K562 (cell line): ENCODE results near the gene TCFL5. TPM values are rescaled to one million over a fixed set of nuclear protein-coding genes. Genes with fewer than 3 reads are reported as not detected.

Experiments used
- ATAC-seq: fragments of 200-7000 bp; cut with Tn5 transposase; 3 replicates; pipeline ENCODE4 v1.9.1; 2020; ENCODE audit warnings: moderate library complexity
- BruUV-seq: library from RNA; stranded (reverse); fragments of 400-500 nt; replicated peaks from 2 replicates; lab custom pipeline; 2021; lab: Mats Ljungman, UMichigan
- CTCF ChIA-PET: fragments of 300-600 bp; formaldehyde crosslinking; extraction: SDS; loops from one replicate; lab custom pipeline; 2021; ENCODE audit warnings: low intra/inter-chr PET ratio; lab: Yijun Ruan, JAX
- POLR2A ChIA-PET: fragments of 300-600, 350-650 bp; sonication (Branson Sonifier 250); formaldehyde crosslinking; extraction: SDS; loops from one replicate; lab custom pipeline; 2021; ENCODE audit warnings: antibody characterized with exemption, inconsistent platforms; lab: Yijun Ruan, JAX
- DNase-seq, 4 experiments: peaks; one replicate each; pipeline versions ENCODE4 v3.0.0 to v3.0.0-alpha.2; 2011 to 2018; ENCODE audit warnings: low spot score in 3 of 4, mixed read lengths in 3 of 4; ENCODE audit errors: extremely low read depth in 1 of 4
- FAIRE-seq: peaks from 2 replicates; lab custom pipeline; 2011; peaks lifted over from hg19 to GRCh38; lab: Jason Lieb, UNC
- H2AFZ ChIP-seq: 2 replicates; pipeline ENCODE4 v1.6.0; 2011; ENCODE audit warnings: low read depth, low read length, control low read depth, inconsistent platforms
- H3K27ac ChIP-seq: fragments of 200-600 bp; 3 replicates; pipeline ENCODE4 v1.8.0; 2011; ENCODE audit warnings: low read depth, mild to moderate bottlenecking, control low read depth, inconsistent platforms, low read length, moderate library complexity, mixed read lengths; ENCODE audit errors: extremely low read depth
- H3K27me3 ChIP-seq, 2 experiments: fragments of 300-600 bp in 1 of 2; 2 replicates in 1 of 2; 3 replicates in 1 of 2; pipeline versions ENCODE4 v1.6.0 to v1.8.0; 2011; ENCODE audit warnings: inconsistent platforms in 2 of 2, low read length in 2 of 2, mild to moderate bottlenecking in 1 of 2, mixed read lengths in 1 of 2, moderate library complexity in 1 of 2; ENCODE audit not compliant: control insufficient read depth in 2 of 2, insufficient read depth in 2 of 2
- H3K36me3 ChIP-seq: fragments of 300-600 bp; 3 replicates; pipeline ENCODE4 v1.8.0; 2011; ENCODE audit warnings: mild to moderate bottlenecking, low read length, inconsistent platforms; ENCODE audit not compliant: control insufficient read depth, insufficient read depth
- H3K4me1 ChIP-seq, 2 experiments: fragments of 200-600 bp in 1 of 2; replicated peaks in 1 of 2; 2 replicates in 1 of 2; 3 replicates in 1 of 2; pipeline versions ENCODE4 v1.5.1 to v1.8.0; 2011; ENCODE audit warnings: inconsistent platforms in 2 of 2, low read length in 2 of 2, mild to moderate bottlenecking in 1 of 2, mixed read lengths in 1 of 2, moderate library complexity in 1 of 2; ENCODE audit not compliant: control insufficient read depth in 2 of 2, insufficient read depth in 2 of 2
- H3K4me2 ChIP-seq: 2 replicates; pipeline ENCODE4 v1.6.1; 2011; ENCODE audit warnings: low read length, control low read depth, inconsistent platforms, mixed read lengths; ENCODE audit not compliant: insufficient read depth
- H3K4me3 ChIP-seq: fragments of 200-600 bp; sonication (generic), shearing (Covaris generic); 2 replicates; pipeline ENCODE4 v1.5.1; 2016; ENCODE audit warnings: control low read depth, inconsistent platforms
- H3K79me2 ChIP-seq: fragments of 200-600 bp; 3 replicates; pipeline ENCODE4 v1.8.0; 2011; ENCODE audit warnings: low read length, inconsistent platforms; ENCODE audit not compliant: control insufficient read depth, insufficient read depth
- H3K9ac ChIP-seq, 2 experiments: 2 replicates each; pipeline versions ENCODE4 v1.6.0 to v1.6.1; 2011; ENCODE audit warnings: low read depth in 2 of 2, low read length in 2 of 2, control low read depth in 1 of 2, inconsistent platforms in 1 of 2, mild to moderate bottlenecking in 1 of 2, mixed read lengths in 1 of 2; ENCODE audit not compliant: insufficient read depth in 1 of 2
- H3K9me1 ChIP-seq: one replicate; pipeline ENCODE4 v1.6.0; 2011; ENCODE audit warnings: inconsistent platforms, mild to moderate bottlenecking, low read length, moderate library complexity; ENCODE audit not compliant: control insufficient read depth, insufficient read depth
- H3K9me3 ChIP-seq: replicated peaks from 2 replicates; pipeline ENCODE4 v1.5.1; 2011; ENCODE audit warnings: low read depth, low read length, inconsistent platforms; ENCODE audit not compliant: control insufficient read depth, insufficient read depth
- H4K20me1 ChIP-seq: replicated peaks from 2 replicates; pipeline ENCODE4 v1.6.1; 2011; ENCODE audit warnings: low read length, inconsistent platforms, mixed read lengths; ENCODE audit not compliant: control insufficient read depth, insufficient read depth
- CBX2 ChIP-seq: fragments of 200-600 bp; sonication (generic); IDR thresholded peaks from one replicate; pipeline ENCODE4 v1.6.1; 2012; ENCODE audit warnings: mild to moderate bottlenecking, low read length, inconsistent platforms; ENCODE audit not compliant: insufficient read depth, poor library complexity, severe bottlenecking
- CHCHD3 ChIP-seq: fragments of 250-450 bp; sonication (Bioruptor Pico); IDR thresholded peaks from 2 replicates; pipeline ENCODE4 v2.1.2; 2022; ENCODE audit warnings: mild to moderate bottlenecking
- JUNB ChIP-seq: fragments of 450-650 bp; formaldehyde crosslinking; conservative IDR thresholded peaks from 2 replicates; pipeline ENCODE4 v1.4.0; 2020; ENCODE audit warnings: mild to moderate bottlenecking
- MECOM ChIP-seq: fragments of 250-450 bp; sonication (Bioruptor Pico); IDR thresholded peaks from 2 replicates; pipeline ENCODE4 v1.8.0; 2022; ENCODE audit warnings: inconsistent platforms
- TBP ChIP-seq: optimal IDR thresholded peaks from 2 replicates; pipeline ENCODE3; 2011; ENCODE audit warnings: low read depth, low read length, improper control_type of control experiment
- ZNF12 ChIP-seq: sonication (generic); formaldehyde crosslinking; IDR thresholded peaks from 2 replicates; pipeline ENCODE4 v1.4.0; 2020; ENCODE audit warnings: mild to moderate bottlenecking, missing genetic modification reagents
- ZNF282 ChIP-seq: sonication (generic); formaldehyde crosslinking; IDR thresholded peaks from 2 replicates; pipeline ENCODE4 v1.8.1; 2023; ENCODE audit warnings: missing genetic modification reagents
- ZNF586 ChIP-seq: fragments of 450-650 bp; formaldehyde crosslinking; conservative IDR thresholded peaks from 2 replicates; pipeline ENCODE4 v1.4.0; 2020; ENCODE audit warnings: mild to moderate bottlenecking, moderate library complexity
- WGBS: fragments of 100-300 bp; shearing (Covaris generic); methylation state at CpG from one replicate; pipeline ENCODE4 v1.1.6; 2016; ENCODE audit warnings: low coverage, mixed read lengths; ENCODE audit not compliant: insufficient coverage; ENCODE audit errors: missing lambda C conversion rate; 5-methylcytosine and 5-hydroxymethylcytosine counted together
- in situ Hi-C: fragments of 300-500 bp; cut with MboI; formaldehyde crosslinking; loops from 4 replicates; pipeline ENCODE4 v1.15.0; 2018; ENCODE audit warnings: inconsistent platforms, mixed read lengths
- intact Hi-C: fragments of 100-400 bp; cut with micrococcal nuclease; formaldehyde crosslinking; loops from 2 replicates; pipeline ENCODE4 v1.14.2; 2022
- polyA plus RNA-seq, 8 experiments: library from polyadenylated mRNA; depleted of rRNA in 4 of 8; stranded (reverse) in 5 of 8; unstranded in 3 of 8; fragments of >200 nt; fragmentation: Nextera tagmentation in 2 of 8; fragmentation: Illumina TruSeq in 1 of 8; extraction: Ambion mirVana in 2 of 8; extraction: Trizol in 1 of 8; gene quantifications; 2 replicates each; pipeline versions ENCODE4 v1.2.1 to v1.2.3, GENCODE V29; 2011 to 2014; ENCODE audit warnings: inconsistent platforms in 1 of 8, missing spikeins in 1 of 8
- total RNA-seq, 7 experiments: library from RNA; depleted of rRNA in 6 of 7; stranded (reverse); fragments of >200 nt in 6 of 7; fragmentation: Illumina TruSeq in 2 of 7; extraction: Trizol in 2 of 7; gene quantifications; 2 replicates each; pipeline versions ENCODE4 v1.2.1 to v1.2.3, GENCODE V29; 2011 to 2021; ENCODE audit warnings: low replicate concordance in 1 of 7
- TF ChIP-seq, protein P1 (sequence below): sonication (generic); formaldehyde crosslinking; IDR thresholded peaks from 2 replicates; pipeline ENCODE4 v1.8.0; 2022; ENCODE audit warnings: mild to moderate bottlenecking, missing genetic modification reagents, borderline replicate concordance
- TF ChIP-seq, protein P2 (sequence below): fragments of 450-650 bp; IDR thresholded peaks from one replicate; pipeline ENCODE4 v1.6.1; 2018; ENCODE audit warnings: mild to moderate bottlenecking, moderate library complexity; ENCODE audit not compliant: partially characterized antibody
- TF ChIP-seq, protein P3 (sequence below), 2 experiments: fragments of 450-650 bp; formaldehyde crosslinking in 1 of 2; IDR thresholded peaks; 2 replicates each; pipeline versions ENCODE4 v1.4.0 to v1.6.1; 2014 to 2020; ENCODE audit warnings: mild to moderate bottlenecking in 2 of 2, borderline replicate concordance in 1 of 2, low read depth in 1 of 2

Gene TCFL5
- total and polyA plus RNA-seq, 9 of the 15 experiments (the other 6 are each of a cell fraction or from before 2014, with no cell fraction given) = 1.00 to 12.6 (median 9.1) TPM

DNA sequence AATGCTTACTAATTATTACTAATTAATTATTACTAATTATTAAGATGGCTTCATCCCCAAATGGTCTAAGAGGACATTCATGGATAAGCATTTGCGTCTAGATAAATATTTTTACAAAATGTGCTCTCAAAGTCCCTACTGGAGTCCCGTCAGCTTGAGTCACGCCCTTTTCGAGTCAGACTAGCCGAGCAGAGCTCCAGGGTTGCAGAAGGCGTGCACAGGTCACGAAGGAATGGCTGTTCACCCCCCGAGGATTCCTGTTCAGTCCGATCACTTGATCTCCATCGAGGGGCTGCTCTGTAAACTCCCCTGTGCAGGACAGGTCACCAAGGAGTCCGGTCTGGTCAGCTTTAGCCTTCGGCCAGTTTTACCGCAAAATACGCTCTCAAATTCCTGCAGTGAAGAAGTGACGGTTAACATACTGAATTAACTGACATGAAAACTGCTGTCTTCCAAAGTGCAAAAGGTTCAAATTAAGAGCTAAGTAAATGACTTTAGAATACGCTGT is 19.9 kb downstream of the TCFL5 start:
- Histone ChIP-seq H2AFZ (no peak overlapping the region), H3K9me3 (no peaks in the 10 kb centered on the region), H4K20me1 (no peaks in the 10 kb centered on the region), H3K79me2 (no peaks in the 10 kb centered on the region), H3K27me3 (no peaks in the 10 kb centered on the region), H3K36me3 (peaks cover 15% of the 10 kb centered on the region; the same call in 2 of the 3 replicates), H3K27ac (no peak overlapping the region), H3K4me2 (no peak overlapping the region), H3K4me3 (no peak overlapping the region), H3K4me1 (peaks cover 6 to 23% of the 10 kb centered on the region in 2 experiments; a peak in 4 of 5 replicates), H3K9ac (no peak overlapping the region), H3K9me1 (no peaks in the 10 kb centered on the region)
- DNase-seq (no peak), FAIRE-seq (no peak), ATAC-seq (no peak)
- ChIA-PET POLR2A (interaction anchor here (0.6 to 1.2 kb wide), 3 partner anchors 17 to 232 kb away, joined by 3 to 4 read pairs (median 3); no protein-coding TSS in a partner anchor), CTCF (no interaction called here)
- WGBS = 83% methylated on average over 16 of the region's 16 CpGs
- intact Hi-C loops (no loop called here), in situ Hi-C loops (no loop called here)
- no TSS peak for BruUV-seq
- no peak for TF ChIP-seq CBX2
- TF ChIP-seq, protein P1, sequence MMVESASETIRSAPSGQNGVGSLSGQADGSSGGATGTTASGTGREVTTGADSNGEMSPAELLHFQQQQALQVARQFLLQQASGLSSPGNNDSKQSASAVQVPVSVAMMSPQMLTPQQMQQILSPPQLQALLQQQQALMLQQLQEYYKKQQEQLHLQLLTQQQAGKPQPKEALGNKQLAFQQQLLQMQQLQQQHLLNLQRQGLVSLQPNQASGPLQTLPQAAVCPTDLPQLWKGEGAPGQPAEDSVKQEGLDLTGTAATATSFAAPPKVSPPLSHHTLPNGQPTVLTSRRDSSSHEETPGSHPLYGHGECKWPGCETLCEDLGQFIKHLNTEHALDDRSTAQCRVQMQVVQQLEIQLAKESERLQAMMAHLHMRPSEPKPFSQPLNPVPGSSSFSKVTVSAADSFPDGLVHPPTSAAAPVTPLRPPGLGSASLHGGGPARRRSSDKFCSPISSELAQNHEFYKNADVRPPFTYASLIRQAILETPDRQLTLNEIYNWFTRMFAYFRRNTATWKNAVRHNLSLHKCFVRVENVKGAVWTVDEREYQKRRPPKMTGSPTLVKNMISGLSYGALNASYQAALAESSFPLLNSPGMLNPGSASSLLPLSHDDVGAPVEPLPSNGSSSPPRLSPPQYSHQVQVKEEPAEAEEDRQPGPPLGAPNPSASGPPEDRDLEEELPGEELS (CRISPR knock-in tag) = no peak
- TF ChIP-seq, protein P2, sequence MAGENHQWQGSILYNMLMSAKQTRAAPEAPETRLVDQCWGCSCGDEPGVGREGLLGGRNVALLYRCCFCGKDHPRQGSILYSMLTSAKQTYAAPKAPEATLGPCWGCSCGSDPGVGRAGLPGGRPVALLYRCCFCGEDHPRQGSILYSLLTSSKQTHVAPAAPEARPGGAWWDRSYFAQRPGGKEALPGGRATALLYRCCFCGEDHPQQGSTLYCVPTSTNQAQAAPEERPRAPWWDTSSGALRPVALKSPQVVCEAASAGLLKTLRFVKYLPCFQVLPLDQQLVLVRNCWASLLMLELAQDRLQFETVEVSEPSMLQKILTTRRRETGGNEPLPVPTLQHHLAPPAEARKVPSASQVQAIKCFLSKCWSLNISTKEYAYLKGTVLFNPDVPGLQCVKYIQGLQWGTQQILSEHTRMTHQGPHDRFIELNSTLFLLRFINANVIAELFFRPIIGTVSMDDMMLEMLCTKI = no peak
- TF ChIP-seq JUNB (CRISPR knock-in tag) = no peak
- TF ChIP-seq, protein P3, sequence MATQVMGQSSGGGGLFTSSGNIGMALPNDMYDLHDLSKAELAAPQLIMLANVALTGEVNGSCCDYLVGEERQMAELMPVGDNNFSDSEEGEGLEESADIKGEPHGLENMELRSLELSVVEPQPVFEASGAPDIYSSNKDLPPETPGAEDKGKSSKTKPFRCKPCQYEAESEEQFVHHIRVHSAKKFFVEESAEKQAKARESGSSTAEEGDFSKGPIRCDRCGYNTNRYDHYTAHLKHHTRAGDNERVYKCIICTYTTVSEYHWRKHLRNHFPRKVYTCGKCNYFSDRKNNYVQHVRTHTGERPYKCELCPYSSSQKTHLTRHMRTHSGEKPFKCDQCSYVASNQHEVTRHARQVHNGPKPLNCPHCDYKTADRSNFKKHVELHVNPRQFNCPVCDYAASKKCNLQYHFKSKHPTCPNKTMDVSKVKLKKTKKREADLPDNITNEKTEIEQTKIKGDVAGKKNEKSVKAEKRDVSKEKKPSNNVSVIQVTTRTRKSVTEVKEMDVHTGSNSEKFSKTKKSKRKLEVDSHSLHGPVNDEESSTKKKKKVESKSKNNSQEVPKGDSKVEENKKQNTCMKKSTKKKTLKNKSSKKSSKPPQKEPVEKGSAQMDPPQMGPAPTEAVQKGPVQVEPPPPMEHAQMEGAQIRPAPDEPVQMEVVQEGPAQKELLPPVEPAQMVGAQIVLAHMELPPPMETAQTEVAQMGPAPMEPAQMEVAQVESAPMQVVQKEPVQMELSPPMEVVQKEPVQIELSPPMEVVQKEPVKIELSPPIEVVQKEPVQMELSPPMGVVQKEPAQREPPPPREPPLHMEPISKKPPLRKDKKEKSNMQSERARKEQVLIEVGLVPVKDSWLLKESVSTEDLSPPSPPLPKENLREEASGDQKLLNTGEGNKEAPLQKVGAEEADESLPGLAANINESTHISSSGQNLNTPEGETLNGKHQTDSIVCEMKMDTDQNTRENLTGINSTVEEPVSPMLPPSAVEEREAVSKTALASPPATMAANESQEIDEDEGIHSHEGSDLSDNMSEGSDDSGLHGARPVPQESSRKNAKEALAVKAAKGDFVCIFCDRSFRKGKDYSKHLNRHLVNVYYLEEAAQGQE (IDR thresholded peaks at IDR 0.05; ENCODE audit: borderline replicate concordance) = no peak
- TF ChIP-seq, protein P3 (CRISPR knock-in tag; IDR thresholded peaks at IDR 0.05; ENCODE audit: low read depth) = no peak
- TF ChIP-seq CHCHD3 = no peak
- TF ChIP-seq ZNF586 = no peak
- no peak for TF ChIP-seq TBP
- no peak for TF ChIP-seq ZNF282 (CRISPR knock-in tag)
- TF ChIP-seq ZNF12 (CRISPR knock-in tag) = no peak
- TF ChIP-seq MECOM = no peak
